GM19238 (cell line): ENCODE data around the gene PARP11.

Experiments
- DNase-seq: peaks from one replicate; pipeline ENCODE4 v3.0.0; 2011; ENCODE audit warnings: low spot score; ENCODE audit not compliant: insufficient read length

PARP11 gene

GRCh38 chr12:3827301-3828000, 45.7 kb downstream of the PARP11 start:
- DNase-seq: no peak

DNA sequence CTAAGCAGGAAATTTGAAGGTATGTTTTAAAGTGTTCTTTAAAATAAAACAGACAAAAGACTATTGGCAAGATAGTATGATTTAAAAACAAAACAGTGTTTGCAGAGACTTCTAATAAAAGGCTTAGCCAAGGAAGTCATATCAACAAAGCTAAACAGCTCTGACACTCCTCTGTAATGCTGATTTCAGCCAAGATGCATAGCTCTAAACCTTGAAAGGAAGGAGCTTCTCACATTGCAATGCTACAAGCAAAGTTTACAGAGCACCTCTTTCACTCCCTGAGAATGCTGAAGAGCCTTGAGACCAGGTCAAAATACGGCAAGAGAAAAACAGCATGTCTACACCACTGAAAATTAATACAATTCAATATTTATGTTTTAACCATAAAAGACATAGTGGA, 51.8 kb downstream of the PARP11 start:
- no peak for DNase-seq

DNA sequence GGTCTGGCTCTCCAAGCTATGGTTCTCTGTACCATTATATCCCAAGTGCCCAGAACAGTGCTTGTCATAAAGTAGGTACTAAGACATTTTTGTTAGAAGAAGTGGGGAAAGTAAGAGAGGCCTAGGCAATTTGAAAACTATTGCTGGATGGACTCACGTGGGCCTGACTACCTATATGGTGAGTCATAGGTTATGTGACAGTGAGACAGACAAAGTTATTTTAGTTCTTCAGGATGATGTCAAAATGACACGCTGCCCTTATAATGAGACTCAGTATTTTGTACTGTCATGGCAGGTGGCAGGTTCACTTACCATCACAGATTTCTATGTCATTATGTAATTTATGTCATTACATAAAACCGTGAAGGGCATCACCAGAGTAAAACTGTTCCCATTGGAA, 53.1 kb downstream of the PARP11 start:
- no peak for DNase-seq

GRCh38 chr12:3816266-3816665, 56.9 kb downstream of the PARP11 start:
- no peak for DNase-seq

DNA sequence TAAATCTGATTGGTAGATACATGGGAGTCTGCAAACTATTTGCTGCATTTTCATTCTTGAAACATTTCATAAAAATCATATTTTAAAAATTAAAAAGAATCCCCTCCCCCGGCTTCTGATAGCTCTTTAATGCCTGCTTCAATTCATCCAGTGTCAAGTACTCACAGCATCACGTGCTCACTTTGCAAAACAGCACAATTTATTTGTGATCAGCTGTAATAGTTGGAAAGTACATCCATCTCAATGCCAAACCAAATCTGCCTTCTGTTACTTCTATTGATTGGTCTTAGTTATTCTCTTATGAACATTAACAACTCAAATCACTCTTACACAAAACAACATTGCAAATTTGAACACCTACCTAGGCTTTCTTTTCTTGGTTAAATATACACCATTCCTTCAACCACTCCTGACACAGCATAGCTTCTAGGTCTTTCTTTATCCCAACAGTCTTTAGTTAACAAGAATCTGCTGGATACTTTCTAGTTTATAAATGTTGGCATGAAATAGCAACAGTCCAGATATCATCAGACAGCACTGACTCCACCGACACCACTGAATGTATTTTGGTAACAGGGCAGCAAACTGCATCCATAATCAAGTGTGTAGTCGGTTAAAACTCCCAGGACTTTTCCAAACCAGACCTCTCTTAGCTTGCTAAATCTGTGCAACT, 58.0 kb downstream of the PARP11 start:
- DNase-seq: no peak

- no peak for DNase-seq
Observed at GRCh38 chr12:3810540-3810939, 62.7 kb downstream of the PARP11 start.

- DNase-seq: no peak
Observed at GRCh38 chr12:3810016-3810370, 63.2 kb downstream of the PARP11 start.

DNA sequence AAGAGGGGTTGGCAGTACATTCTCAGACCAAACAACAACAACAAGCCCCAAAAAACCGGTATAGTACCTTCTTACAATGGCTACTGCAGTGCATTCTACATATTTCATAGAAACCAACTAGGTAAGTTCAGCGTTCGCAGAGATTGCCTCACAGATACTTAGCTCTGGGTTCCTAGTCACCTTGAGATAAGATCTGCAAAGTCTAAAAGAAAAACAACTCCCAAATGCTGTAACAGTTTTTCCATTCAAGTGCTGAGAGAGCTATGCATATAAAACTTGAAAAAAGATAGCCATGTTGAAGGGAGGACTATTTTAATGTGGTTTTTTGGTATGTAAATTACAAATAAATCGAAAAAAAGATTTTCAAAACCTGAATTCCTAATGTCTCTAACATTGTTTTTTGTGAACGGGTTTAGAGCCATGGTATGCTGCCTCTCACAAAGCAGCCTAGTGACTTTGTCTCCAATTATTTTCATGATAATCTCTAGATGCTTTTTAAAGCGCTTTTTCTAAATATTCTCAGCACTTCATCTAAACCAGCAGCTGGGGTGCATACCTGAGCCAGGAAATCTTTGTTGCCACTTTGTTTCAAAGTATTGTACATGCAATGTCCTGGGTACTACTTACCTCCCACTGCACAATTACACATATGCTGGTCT, 63.7 kb downstream of the PARP11 start:
- no peak for DNase-seq

DNA sequence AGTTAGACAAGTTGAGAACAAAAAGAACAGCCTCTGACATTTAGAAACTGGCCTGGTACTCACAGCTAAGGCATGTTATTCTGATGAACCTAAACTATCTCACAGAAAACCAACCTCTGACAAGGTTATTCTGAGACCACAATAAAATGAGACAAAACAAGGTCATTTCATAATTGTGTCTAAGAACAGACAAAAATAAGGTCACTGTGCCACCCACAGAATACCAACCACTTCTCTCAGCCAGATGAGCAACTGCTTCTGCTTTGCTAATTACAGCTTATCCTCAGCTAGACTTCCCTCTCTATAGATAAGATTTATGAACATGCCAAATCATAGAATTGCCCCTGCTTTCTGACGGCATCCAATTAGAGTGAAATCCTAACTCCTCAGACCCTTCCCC, 68.1 kb downstream of the PARP11 start:
- DNase-seq: no peak

DNA sequence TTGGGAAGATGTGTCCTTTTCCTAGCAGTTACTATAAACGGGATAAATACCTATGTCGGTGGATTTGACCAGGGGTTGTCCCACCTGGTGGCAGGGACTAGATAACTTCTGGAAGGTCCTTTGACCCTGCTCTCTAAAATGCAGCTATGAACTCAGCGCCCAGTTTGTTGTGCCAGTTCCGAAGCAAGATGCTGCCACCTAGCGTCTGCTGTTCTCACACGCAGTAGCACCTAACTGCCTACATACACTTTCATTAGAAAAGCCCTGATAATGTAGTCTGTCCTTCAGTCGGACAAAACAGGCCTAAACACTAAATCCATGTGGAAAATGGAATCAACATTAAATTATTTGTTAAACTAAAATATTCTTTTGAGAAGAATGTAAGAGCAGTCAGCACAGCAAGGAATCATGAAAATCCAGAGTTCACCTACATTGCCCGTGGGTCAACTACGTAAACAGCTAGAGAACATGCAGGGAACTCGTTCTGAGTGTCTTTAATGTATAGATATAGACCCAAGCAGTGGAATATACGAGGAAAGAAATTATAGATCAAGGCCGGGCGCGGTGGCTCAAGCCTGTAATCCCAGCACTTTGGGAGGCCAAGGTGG, 69.2 kb downstream of the PARP11 start:
- peak; percentile 21 for DNase-seq

GRCh38 chr12:3802721-3803120, 70.5 kb downstream of the PARP11 start:
- no peak for DNase-seq

GRCh38 chr12:3797531-3798048, 75.6 kb downstream of the PARP11 start:
- no peak for DNase-seq

DNA sequence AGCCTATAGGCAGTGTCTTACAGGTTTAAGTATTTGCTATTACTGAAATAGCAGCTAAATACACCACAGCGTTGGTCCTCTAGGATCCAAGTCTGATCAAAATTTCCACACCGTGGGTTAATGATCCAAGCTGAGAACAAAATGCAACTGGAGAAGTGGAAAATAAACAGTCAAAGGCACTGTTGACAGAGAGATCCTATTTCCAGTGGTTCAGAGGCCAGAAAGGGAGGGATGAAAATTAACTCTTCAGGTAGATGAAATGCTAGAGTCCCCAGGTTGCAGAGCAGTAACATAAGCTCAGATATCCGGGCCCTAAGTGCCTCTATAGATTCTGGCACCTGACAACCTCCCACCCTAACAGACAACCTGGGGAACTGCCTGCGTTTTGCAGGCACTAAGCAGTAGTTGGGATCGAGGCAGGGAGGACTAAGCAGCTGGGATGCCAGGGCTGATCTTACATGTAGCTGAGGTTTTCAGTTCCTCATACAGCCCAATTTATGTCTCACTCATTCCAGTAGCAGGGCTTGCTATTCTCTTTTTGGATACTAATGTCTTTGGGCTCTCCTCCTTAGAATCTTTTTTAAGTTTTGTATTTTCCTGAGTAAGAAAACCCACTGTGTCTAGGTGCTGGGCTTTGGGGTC, 77.6 kb downstream of the PARP11 start:
- DNase-seq: no peak

DNA sequence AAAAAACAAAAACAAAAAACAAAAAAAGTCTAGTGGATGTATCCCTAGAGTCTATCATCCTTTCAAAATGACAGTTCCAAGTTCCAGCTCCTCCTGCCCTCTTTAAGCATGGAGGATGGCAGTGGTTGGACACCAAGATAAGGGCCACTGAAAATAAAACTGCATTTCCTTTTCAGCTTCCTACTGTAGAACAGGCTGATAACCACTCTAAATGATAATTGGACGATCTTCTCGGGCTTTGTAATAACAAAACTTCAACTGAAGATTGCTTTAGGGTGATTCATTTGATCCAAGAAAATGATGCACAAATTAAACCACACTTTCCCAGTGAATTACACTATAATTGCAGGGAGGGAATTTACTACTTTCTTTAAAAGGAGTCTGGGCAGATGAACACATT, 78.1 kb downstream of the PARP11 start:
- no peak for DNase-seq

- DNase-seq: no peak
Observed at GRCh38 chr12:3792623-3793288, 80.4 kb downstream of the PARP11 start.

GRCh38 chr12:3791256-3791874, 81.8 kb downstream of the PARP11 start:
- DNase-seq: no peak

DNA sequence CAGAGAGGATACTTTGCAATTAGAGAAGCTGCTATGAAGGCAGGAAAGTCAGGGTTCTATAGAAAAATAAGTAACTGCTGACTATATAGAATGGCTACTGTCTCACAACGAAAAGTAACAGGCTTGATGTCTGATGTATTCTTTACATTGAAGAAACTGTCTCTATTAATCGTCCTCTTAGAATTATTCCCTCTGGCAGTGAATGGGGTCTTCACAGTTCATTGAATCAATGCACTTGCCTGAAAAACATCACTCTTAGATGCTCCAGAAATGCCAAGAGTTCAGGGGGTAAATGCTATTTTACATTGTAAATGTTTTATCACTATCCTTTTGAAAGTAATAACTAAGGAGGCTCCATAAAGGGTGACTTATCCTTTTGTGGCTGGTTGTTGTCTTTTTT, 82.6 kb downstream of the PARP11 start:
- DNase-seq: no peak

GRCh38 chr12:3789838-3790237, 83.4 kb downstream of the PARP11 start:
- no peak for DNase-seq

DNA sequence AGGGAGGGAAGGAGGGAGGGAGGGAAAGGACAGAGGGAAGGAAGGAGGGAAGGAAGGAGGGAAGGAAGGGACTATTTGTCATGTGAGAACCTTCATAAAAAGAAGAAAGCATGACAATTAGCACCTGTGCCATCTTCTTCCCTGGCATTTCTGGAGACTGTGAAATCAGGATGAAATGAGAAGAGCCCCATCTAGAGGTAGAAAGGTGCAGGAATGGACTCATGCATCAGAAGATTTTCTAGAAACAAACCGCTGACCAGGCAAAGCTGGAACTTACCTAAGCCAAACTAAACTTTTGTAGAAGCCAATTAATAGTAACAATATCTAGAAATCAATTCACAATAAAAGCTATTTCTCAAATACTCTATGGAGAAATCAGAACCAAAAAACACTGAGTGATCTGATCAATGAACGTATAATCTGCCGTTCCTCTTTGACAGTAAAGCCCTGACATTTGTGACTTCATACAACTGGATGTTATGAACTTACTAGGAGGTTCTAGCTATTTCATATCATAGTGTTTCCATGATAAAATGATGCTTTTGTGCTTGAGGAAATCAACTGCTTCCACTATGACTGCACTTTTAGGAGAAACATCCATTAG, 95.9 kb downstream of the PARP11 start:
- no peak for DNase-seq

- DNase-seq: no peak
Observed at GRCh38 chr12:3775385-3776035, 97.7 kb downstream of the PARP11 start.
